OCI-M2 (cell line): Measurements from ENCODE around the gene GRIN2D.
A peak's percentile ranks its signal among the peaks of the same experiment; 100 is the strongest.

Experiments used
- DNase-seq: peaks from one replicate; lab custom pipeline; 2025; ENCODE audit not compliant: unreplicated experiment; lab: John Stamatoyannopoulos, UW

Gene GRIN2D

DNA sequence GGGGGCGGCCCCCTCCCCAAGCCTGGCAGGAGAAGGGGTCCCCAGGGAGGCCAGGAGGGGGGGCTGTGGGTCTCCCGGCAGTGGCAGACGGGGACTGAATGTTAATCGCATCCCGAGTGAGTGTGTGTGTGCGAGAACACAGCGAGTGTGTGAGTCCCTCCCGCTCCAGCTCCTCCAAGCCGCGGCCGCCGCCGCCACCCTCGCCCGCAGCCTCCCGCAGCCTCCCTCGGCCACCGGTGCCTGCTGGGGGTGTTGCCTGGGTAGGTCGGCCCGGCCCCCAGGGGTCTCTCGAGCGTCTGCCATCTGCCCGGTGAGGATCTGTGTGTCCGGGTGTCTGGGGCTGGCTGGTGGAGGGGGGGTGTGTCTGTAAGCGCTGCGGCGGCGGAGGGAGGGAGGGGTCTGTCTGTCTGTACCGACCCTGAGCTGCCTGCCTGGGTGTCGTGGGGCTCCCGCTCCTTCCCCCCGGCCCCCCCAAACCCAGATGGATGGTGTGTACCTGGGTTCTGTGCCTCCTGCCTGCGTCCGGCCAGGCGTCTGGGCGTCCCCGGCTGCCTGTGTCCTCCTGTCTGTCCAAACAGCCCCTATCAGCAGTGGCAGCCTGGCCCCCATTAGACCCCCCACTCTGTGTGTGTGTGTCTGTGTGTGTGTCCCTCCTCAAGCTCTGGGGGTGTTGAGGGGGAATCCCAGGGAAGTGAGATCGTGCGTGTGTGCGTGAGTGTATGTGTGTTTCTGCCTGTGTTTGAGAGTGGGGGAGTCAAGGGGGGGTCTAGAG lies at the start of gene GRIN2D:
Gene GRIN2D, plus strand, starts transcription at position 110 of the 772 bp plus-strand sequence. CDS start 4,725 bp downstream, outside the sequence.
- no peak for DNase-seq

DNA sequence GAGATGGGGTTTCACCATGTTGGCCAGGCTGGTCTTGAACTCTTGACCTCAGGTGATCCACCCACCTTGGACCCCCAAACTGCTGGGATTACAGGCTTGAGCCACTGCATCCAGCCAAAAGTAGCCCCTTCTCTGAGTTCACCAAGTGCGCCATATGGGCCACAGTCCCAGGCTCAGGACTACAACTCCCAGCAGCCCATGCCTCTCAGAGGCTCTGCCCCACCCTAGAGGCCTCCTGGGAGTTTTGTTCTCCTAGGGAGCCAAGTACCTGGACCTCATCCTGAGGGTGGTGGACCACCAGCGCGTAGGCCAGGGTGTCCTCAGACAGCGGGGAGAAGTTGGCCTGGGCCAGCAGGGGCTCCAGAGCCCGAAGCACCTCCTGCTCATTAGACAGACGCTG lies 48.6 kb upstream of the GRIN2D start:
- DNase-seq, result no peak

DNA sequence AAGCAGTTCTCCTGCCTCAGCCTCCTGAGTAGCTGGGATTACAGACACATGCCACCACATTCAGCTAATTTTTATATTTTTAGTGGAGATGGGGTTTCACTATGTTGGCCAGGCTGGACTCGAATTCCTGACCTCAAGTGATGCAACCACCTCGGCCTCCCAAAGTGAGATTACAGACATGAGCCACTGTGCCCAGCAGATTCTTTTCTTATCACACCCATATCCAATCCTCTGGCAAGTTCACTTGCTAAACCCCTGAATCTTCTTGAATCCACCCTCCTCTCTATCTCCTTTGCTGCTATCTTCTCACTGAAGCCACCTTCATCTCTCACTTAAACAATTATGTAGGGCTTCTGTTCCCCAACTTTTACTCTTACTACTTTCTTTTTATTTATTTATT lies 47.3 kb upstream of the GRIN2D start:
- no peak for DNase-seq

DNA sequence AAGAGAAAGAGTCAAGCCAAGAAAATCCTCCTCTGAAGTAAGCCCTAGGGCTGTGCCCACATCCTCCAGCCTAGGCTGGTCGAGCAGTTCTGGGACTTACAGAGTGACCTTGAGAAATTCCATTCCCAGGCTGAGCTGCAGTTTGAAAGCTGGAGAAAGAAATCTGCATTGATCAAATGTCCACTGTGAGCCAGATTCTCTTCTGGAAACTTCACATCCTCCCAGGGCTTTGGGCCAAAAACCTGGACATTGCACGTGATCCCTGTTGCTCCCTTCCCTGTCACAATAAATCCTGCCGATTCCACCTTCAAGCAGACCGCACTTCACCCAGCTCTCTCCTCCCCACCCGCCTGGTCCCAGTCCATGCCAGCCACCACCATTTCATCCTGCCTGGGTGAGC lies 45.4 kb upstream of the GRIN2D start:
- DNase-seq, result no peak

- DNase-seq, result no peak
These were observed 44.7 kb upstream of the GRIN2D start for GRCh38 chr19:48348737-48349136.

DNA sequence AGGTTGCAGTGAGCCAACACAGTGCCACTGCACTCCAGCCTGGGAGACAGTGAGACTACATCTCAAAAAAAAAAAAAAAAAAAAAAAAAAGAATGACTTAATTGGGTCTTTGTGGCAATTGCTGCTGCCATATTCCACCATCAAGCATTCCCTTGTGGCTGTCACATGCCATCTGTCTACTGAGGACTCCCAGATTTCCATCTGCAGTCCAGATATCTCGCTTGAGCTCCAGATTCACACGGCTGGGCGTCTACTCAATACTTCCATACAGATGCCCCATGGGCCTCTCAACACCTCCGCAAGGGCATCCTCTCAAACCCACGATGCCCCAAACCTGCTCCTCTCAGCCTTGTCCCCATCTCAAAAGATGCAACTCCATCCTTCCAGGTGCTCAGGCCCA lies 42.6 kb upstream of the GRIN2D start:
- no peak for DNase-seq

DNA sequence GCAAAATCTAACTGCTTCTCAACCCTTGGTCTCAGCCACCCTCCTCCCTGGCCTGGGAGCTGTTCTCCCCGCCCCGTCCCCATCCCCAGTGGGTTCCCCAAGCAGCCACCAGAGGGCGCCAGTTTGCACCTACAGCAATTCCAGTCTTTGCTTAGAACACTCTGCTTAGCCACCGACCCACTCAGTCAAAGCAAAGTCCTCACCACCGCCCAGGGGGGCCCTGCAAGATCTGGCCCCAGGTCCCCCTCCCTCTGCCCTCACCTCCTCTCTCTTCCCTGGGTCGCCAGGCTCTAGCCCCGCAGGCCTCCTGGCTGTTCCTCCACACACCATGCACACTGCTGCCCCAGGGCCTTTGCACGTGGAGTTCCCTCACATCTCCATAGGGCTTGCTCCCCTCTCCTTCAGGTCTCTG lies 42.1 kb upstream of the GRIN2D start:
- DNase-seq, result no peak

GRCh38 chr19:48353677-48354076 lies 39.8 kb upstream of the GRIN2D start:
- no peak for DNase-seq

GRCh38 chr19:48354332-48354992 lies 39.0 kb upstream of the GRIN2D start:
- DNase-seq, result no peak

GRCh38 chr19:48355365-48355954 lies 38.0 kb upstream of the GRIN2D start:
- DNase-seq, result no peak

DNA sequence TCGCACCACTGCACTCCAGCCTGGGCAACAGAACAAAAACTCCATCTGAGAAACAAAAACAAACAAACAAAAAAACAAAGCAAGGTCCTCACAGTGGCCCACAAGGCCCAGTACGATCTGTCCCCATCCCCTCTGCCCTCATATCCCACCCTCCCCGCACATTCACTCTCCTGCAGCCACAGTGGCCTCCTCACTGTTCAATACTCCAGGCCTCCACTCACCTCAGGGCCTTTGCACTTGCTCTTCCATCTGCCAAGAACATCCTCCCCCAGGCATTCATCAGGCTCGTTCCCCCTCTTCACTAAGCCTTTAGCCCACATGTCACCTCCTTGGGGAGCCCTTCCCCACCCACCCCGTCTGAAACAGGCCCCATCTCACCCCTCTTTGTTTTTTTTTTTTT lies 34.3 kb upstream of the GRIN2D start:
- DNase-seq, result no peak

DNA sequence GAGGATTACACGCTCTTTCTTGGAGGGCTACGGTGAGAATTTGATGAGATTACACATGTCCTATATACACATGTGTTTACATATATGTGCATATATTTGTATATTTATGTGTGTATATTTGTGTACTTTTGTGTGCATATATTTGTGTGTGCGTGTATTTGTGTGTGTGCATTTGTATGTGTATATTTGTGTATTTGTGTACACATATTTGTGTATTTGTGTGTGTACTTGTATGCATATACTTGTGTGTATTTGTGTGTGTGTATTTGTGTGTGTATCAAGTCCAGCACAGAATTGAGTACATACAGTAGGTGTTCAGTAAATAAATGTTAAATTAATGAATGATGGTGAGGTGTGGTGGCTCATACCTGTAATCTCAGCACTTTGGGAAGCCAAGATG lies 31.6 kb upstream of the GRIN2D start:
- DNase-seq, result no peak

DNA sequence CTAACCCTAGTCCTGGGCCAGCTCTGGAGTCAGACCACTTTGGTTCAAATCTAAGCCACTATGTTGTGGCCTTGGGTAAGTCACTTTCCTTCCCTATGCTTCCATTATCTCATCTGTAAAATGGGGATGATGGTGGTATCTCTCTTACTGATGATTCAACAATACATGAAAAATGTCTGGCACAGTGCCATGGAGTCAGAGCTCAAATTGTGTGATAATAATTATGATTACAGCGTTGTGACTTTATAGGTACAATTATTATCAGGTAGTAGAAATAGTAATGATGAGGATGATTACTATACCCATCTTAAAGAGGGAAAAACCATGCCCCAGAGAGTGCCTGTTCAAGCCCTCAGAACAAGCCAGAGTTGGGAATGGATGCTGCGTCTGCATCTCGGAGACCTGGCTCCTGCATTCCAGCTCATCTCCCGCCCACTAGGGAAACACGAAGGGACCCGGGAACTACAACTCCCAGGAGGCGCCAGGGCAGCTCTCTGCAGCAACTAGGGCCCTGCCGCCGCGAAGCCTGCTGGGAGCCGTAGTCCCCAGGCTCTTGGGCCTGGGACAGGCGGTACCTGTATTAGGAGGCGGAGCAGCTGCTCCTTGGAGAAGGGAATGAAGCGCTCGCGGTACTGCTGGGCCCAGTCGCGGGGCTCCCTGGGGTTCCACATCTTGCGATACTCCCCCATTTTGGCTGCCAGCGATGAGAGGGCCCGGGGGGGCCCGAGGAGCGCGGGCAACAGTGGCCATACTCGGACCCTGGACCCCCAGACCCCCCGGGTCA lies 30.6 kb upstream of the GRIN2D start:
- peak; percentile 65 for DNase-seq

GRCh38 chr19:48363500-48363809 lies 30.0 kb upstream of the GRIN2D start:
- DNase-seq, result no peak

DNA sequence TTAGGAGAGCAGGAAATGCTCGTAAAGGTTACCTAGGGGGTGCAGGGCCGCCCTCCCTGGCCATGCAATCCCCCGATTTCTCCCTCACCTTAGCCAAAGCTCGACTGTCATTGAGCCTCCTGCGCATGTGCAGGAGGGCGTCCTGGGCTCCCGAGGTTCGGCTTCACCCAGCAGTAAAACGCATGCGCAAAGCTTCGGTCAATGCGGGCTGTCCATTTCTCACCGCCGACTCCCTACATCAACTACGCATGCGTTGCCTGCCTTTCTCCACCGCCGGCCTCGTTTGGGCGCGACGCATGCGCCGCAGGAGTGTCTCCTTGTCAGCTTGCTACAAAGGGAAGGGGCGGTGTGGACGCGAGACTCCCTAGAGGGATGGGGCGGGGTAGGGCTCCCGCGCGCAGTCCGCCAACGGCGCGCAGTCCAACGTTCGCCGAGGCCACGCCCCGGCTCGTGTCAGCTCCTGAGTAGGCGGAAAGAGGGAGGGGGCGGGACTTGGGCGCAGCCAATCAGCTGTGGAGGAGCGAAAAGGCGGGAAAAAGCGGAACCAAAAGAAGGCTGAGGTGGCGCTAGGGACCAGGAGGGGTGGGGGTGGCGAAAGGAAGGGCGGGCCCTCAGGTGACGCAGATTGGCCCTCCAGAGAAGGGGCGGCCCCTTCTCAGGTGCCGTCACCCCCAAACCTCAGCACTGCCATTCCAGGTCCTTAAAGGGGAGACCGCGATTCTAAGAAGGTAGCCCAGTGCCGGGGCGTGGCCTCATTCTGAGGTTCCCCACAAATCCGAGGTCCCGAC lies 29.5 kb upstream of the GRIN2D start, which contains the start of the genes SYNGR4 and TMEM143:
Gene SYNGR4, plus strand, starts transcription at position 558 of the 788 bp plus-strand sequence. CDS start 1,476 bp downstream, outside the sequence.
Gene TMEM143, minus strand, starts transcription at position 131 of the 788 bp plus-strand sequence. Its CDS starts 20 bp downstream, at position 111.
- peak; percentile 99 for DNase-seq

GRCh38 chr19:48364598-48365348 lies 28.7 kb upstream of the GRIN2D start:
- no peak for DNase-seq

- no peak for DNase-seq
These were observed 27.9 kb upstream of the GRIN2D start for GRCh38 chr19:48365602-48366001.

- no peak for DNase-seq
These were observed 25.6 kb upstream of the GRIN2D start for GRCh38 chr19:48367855-48368254.

- DNase-seq, result no peak
These were observed 24.5 kb upstream of the GRIN2D start for GRCh38 chr19:48368936-48369335.

DNA sequence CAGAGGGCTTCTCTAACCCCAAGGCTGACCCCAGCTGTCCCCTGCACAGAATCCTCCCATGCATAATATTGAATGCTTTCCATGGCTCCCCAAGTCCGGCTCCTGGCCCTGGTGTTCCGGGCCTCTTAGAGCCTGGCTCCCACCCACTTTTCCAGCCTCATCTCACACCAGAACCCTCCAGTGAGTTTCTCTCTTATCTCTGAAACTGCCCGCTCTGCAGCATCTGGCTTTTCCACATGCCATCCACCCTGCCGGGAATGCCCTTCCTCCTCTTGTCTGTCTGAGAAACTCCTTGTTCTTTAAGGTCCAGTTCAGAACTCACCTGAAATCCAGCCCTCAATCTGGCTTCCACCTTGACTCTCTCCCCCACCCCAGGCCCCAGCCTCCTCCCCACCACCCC lies 22.5 kb upstream of the GRIN2D start:
- no peak for DNase-seq
